ENCODE data around the gene ANTXRL. TPM values are rescaled to one million over a fixed set of nuclear protein-coding genes. Genes with fewer than 3 reads are reported as not detected.
A peak's percentile ranks its signal among the peaks of the same experiment; 100 is the strongest.

Gene ANTXRL
- total RNA-seq, 1 experiment from 2014 or later, result not detected

GRCh38 chr10:46321770-46322169 is 35.0 kb downstream of the ANTXRL start:
- no TSS peak for BruUV-seq (replicated peaks)
- Histone ChIP-seq H3K79me2 (ENCODE audit: low read length) (no peaks in the 10 kb centered on the region), H4K20me1 (ENCODE audit: low read length) (no peaks in the 10 kb centered on the region), H3K4me2 (ENCODE audit: low read length) (no peak overlapping the region), H3K36me3 (ENCODE audit: low read depth, low read length) (no peaks in the 10 kb centered on the region), H3K27ac (ENCODE audit: low read length) (no peak overlapping the region), H3K9me2 (replicated peaks; ENCODE audit: low read length) (no peaks in the 10 kb centered on the region), H3K27me3 (ENCODE audit: low read length) (no peaks in the 10 kb centered on the region), H3F3A (ENCODE audit: low read length, unreplicated experiment) (no peaks in the 10 kb centered on the region), H2AFZ (ENCODE audit: low read length) (no peak overlapping the region), H3K4me3 (ENCODE audit: low read length) (no peak overlapping the region), H3K4me1 (ENCODE audit: insufficient read depth, low read length) (no peaks in the 10 kb centered on the region), H3K9me3 (ENCODE audit: low read length) (no peaks in the 10 kb centered on the region), H3K9ac (ENCODE audit: low read length) (no peak overlapping the region)
- TF ChIP-seq, protein P1, sequence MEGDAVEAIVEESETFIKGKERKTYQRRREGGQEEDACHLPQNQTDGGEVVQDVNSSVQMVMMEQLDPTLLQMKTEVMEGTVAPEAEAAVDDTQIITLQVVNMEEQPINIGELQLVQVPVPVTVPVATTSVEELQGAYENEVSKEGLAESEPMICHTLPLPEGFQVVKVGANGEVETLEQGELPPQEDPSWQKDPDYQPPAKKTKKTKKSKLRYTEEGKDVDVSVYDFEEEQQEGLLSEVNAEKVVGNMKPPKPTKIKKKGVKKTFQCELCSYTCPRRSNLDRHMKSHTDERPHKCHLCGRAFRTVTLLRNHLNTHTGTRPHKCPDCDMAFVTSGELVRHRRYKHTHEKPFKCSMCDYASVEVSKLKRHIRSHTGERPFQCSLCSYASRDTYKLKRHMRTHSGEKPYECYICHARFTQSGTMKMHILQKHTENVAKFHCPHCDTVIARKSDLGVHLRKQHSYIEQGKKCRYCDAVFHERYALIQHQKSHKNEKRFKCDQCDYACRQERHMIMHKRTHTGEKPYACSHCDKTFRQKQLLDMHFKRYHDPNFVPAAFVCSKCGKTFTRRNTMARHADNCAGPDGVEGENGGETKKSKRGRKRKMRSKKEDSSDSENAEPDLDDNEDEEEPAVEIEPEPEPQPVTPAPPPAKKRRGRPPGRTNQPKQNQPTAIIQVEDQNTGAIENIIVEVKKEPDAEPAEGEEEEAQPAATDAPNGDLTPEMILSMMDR (conservative IDR thresholded peaks at IDR 0.05; ENCODE audit: low read depth, low read length), result no peak
- no peak for TF ChIP-seq EZH2phosphoT487 (IDR thresholded peaks at IDR 0.05; ENCODE audit: borderline replicate concordance, low read length)
- TF ChIP-seq EZH2 (IDR thresholded peaks at IDR 0.05; ENCODE audit: low read length, unreplicated experiment), result no peak
- intact Hi-C loops (cut with micrococcal nuclease), result no loop called here
- ATAC-seq (no peak), DNase-seq (no peak)
- POLR2A ChIA-PET (ENCODE audit: unreplicated experiment), result no interaction called here
- CTCF ChIA-PET, result no interaction called here

- Histone ChIP-seq H3K27me3 (ENCODE audit: low read length) (no peaks in the 10 kb centered on the region), H3K9me3 (ENCODE audit: low read length) (no peaks in the 10 kb centered on the region), H2AFZ (ENCODE audit: low read length) (no peak overlapping the region), H3K4me3 (ENCODE audit: low read length) (no peak overlapping the region), H3K9ac (ENCODE audit: low read length) (no peak overlapping the region), H3K4me2 (ENCODE audit: low read length) (no peak overlapping the region), H3K36me3 (ENCODE audit: low read depth, low read length) (no peaks in the 10 kb centered on the region), H4K20me1 (ENCODE audit: low read length) (no peaks in the 10 kb centered on the region), H3K4me1 (ENCODE audit: insufficient read depth, low read length) (no peaks in the 10 kb centered on the region), H3F3A (ENCODE audit: low read length, unreplicated experiment) (no peaks in the 10 kb centered on the region), H3K79me2 (ENCODE audit: low read length) (no peaks in the 10 kb centered on the region), H3K27ac (ENCODE audit: low read length) (no peak overlapping the region), H3K9me2 (replicated peaks; ENCODE audit: low read length) (no peaks in the 10 kb centered on the region)
- ATAC-seq (no peak), DNase-seq (no peak)
- ChIA-PET CTCF (no interaction called here), POLR2A (ENCODE audit: unreplicated experiment) (interaction anchor here (0.6 kb wide), 1 partner anchor 229 kb away, joined by 6 read pairs; no protein-coding TSS in a partner anchor)
- no TSS peak for BruUV-seq (replicated peaks)
- no peak for TF ChIP-seq EZH2 (IDR thresholded peaks at IDR 0.05; ENCODE audit: low read length, unreplicated experiment)
- TF ChIP-seq EZH2phosphoT487 (IDR thresholded peaks at IDR 0.05; ENCODE audit: borderline replicate concordance, low read length), result no peak
- TF ChIP-seq, protein P1 (conservative IDR thresholded peaks at IDR 0.05; ENCODE audit: low read depth, low read length), result no peak
- intact Hi-C loops (cut with micrococcal nuclease), result no loop called here
Measured at GRCh38 chr10:46323176-46323575, 36.4 kb downstream of the ANTXRL start.

GRCh38 chr10:46325021-46325420 is 38.2 kb downstream of the ANTXRL start:
- no TSS peak for BruUV-seq (replicated peaks)
- ChIA-PET POLR2A (ENCODE audit: unreplicated experiment) (no interaction called here), CTCF (no interaction called here)
- Histone ChIP-seq H3K4me1 (ENCODE audit: insufficient read depth, low read length) (no peaks in the 10 kb centered on the region), H3K4me2 (ENCODE audit: low read length) (no peak overlapping the region), H3K4me3 (ENCODE audit: low read length) (no peak overlapping the region), H3K9me2 (replicated peaks; ENCODE audit: low read length) (no peaks in the 10 kb centered on the region), H3K79me2 (ENCODE audit: low read length) (no peaks in the 10 kb centered on the region), H3K9me3 (ENCODE audit: low read length) (no peaks in the 10 kb centered on the region), H3K36me3 (ENCODE audit: low read depth, low read length) (no peaks in the 10 kb centered on the region), H3K27ac (ENCODE audit: low read length) (no peak overlapping the region), H3F3A (ENCODE audit: low read length, unreplicated experiment) (no peaks in the 10 kb centered on the region), H4K20me1 (ENCODE audit: low read length) (no peaks in the 10 kb centered on the region), H3K9ac (ENCODE audit: low read length) (no peak overlapping the region), H2AFZ (ENCODE audit: low read length) (no peak overlapping the region), H3K27me3 (ENCODE audit: low read length) (no peaks in the 10 kb centered on the region)
- TF ChIP-seq EZH2 (IDR thresholded peaks at IDR 0.05; ENCODE audit: low read length, unreplicated experiment), result no peak
- TF ChIP-seq, protein P1 (conservative IDR thresholded peaks at IDR 0.05; ENCODE audit: low read depth, low read length), result peak; percentile 50
- no peak for TF ChIP-seq EZH2phosphoT487 (IDR thresholded peaks at IDR 0.05; ENCODE audit: borderline replicate concordance, low read length)
- ATAC-seq (peak; percentile 59), DNase-seq (peak; percentile 18)
- intact Hi-C loops (cut with micrococcal nuclease), result no loop called here

Measured in PC-3 (cell line).